SJSA1 (cell line): ENCODE data around the gene EFCAB8. TPM values are rescaled to one million over a fixed set of nuclear protein-coding genes. Genes with fewer than 3 reads are reported as not detected.

ENCODE experiments used
- DNase-seq, 2 experiments: peaks; one replicate each; pipeline ENCODE4 v3.0.0-alpha.2; 2015 to 2020; ENCODE audit warnings: low spot score in 2 of 2, low read depth in 1 of 2
- H3K27ac ChIP-seq: fragments of 250-450 bp; sonication (Bioruptor Pico); 2 replicates; pipeline ENCODE4 v1.5.1; 2020; ENCODE audit warnings: mild to moderate bottlenecking, moderate library complexity
- H3K27me3 ChIP-seq: fragments of 250-450 bp; sonication (Bioruptor Pico); replicated peaks from 2 replicates; pipeline ENCODE4 v1.5.1; 2020; ENCODE audit warnings: mild to moderate bottlenecking, moderate library complexity
- H3K36me3 ChIP-seq: fragments of 250-450 bp; sonication (Bioruptor Pico); 2 replicates; pipeline ENCODE4 v1.5.1; 2020; ENCODE audit warnings: mild to moderate bottlenecking
- H3K4me1 ChIP-seq: fragments of 250-450 bp; sonication (Bioruptor Pico); replicated peaks from 2 replicates; pipeline ENCODE4 v1.6.1; 2021; ENCODE audit warnings: mild to moderate bottlenecking
- H3K4me3 ChIP-seq: fragments of 250-450 bp; sonication (Bioruptor Pico); 2 replicates; pipeline ENCODE4 v1.5.1; 2020; ENCODE audit warnings: mild to moderate bottlenecking
- H3K9me3 ChIP-seq: fragments of 250-450 bp; sonication (Bioruptor Pico); replicated peaks from 2 replicates; pipeline ENCODE4 v1.5.1; 2020; ENCODE audit warnings: mild to moderate bottlenecking
- total RNA-seq: library from RNA; depleted of rRNA; stranded (reverse); fragments of >200 nt; shearing (Covaris generic); gene quantifications from 2 replicates; pipeline ENCODE4 v1.2.3, GENCODE V29; 2014

The EFCAB8 gene
- total RNA-seq, 1 experiment from 2014 or later: 0.08 TPM

DNA sequence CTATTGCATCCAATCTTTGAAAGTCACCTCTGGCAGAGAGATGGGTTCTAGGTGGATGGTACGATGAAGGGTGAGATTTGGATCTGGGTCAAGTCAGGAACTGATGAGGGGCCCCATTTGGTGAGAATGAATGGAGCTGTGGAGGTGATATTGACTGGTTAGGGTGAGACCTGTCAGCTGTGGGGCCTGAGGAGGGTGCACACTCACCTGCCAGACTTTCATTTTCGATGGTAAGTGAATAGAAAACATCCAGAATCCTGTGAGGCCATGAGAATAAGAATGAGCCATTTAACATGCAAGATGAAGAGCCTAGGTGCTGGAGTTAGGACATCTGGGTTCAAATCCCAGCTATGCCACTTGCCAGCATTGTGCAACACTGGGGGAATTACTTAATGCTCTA, 138.7 kb downstream of the EFCAB8 start:
- H3K4me1 ChIP-seq: no peaks in the 10 kb centered on the region
- H3K9me3 ChIP-seq: 0 out of 2 replicates have a peak, but pooled peaks cover 7% of the 10 kb centered on the region
- no peak overlapping the region for H3K27ac ChIP-seq
- no peaks in the 10 kb centered on the region for H3K27me3 ChIP-seq
- H3K4me3 ChIP-seq: no peak overlapping the region
- no peak for DNase-seq
- H3K36me3 ChIP-seq: no peaks in the 10 kb centered on the region

DNA sequence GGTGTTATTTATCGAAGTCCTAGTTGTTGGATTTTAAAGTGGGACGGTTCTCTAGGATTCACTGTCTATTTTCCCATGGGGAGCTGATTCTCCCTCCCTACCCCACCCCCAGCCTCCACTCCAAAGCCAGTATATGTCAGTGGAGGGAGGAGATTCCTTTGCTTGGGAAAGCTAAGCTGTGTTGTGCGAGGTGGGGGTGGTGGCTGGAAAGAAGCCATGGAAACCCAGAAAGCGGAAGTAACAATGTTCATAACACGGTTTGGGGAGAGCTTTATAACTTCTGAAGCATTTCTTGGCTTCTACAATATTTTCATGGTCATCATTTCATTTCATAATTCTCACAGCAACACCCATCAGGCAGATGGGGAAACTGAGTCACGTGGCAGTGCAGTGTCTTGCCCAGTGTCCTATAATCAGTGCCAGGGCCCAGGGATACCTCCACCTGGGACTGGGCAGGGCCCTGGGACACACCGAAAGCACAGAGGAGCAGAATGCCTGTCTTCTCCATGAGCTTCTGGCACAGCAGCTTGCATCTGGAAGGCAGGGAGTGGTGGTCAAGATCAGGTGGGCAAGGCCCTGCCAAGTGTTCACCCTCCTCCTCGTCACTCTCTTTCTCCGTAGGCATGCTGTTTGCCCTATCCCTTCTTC, 141.0 kb downstream of the EFCAB8 start:
- Histone ChIP-seq H3K4me1 (no peaks in the 10 kb centered on the region), H3K4me3 (no peak overlapping the region), H3K36me3 (no peaks in the 10 kb centered on the region), H3K9me3 (0 out of 2 replicates have a peak, but pooled peaks cover 5% of the 10 kb centered on the region), H3K27ac (no peak overlapping the region), H3K27me3 (no peaks in the 10 kb centered on the region)
- no peak for DNase-seq

DNA sequence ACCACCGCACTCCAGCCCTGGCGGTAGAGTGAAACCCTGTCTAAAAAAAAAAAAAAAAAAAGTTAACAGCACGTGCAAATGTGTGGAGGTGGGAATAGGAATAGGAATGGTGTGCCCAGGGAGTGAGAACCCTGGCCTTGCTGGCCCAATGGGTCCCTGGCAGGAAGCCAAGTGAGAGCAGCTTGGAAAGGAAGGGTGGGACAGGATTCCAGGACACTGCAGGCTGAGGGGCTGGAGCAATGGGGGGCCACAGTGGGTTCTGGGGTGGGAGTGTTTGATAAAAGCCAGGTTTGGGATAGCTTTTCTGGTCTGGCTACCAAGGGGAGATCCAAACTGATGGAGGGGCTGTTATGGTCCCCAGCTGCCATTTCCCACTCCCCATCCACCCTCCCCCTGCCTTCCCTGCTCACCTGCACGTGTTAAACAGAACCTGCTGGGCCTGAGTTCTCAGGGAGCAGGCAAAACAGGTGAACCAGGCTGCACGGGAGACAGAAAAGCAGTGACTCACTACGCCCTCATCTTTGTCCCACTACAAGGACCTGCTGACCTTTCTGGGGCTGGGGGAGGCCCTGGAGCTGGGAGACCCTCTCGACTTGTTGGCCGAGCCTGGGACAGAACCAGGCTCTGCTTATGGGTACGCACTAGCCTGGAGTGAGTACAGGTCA, 142.2 kb downstream of the EFCAB8 start:
- no peak overlapping the region for H3K27ac ChIP-seq

DNA sequence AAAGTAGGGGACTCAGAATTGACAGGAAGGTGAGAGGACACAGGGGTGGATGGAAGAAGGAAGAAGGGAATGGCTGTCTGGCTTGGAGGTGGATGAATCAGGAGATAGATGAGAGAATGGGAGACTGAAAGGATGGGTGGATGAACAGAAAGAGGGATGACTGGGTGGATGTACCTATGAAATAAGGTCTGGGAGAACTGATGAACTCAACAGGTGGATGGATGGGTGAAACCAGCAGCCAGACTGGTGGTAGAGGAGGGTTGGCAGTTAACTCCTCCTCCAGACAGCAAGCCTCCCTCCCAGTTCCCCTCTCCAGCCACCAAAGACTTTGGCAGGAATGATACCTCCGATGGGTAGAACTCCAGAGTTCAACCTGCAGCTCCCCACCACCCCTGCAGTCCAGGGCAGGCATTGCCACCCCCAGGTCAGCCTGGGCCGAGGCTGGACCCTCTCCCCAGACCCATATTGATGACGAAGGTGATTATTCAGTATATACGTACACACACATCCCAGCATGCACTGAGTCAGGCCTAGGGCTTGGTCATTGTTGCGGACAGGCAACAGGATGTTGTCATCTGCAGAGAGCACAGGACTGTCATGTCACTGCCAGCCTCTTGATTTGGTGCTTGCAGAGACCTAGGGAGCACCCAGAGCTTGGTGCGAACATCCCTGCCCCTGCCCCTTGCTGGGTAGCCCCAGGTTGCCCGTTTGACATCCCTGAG, 143.5 kb downstream of the EFCAB8 start:
- no peaks in the 10 kb centered on the region for H3K27me3 ChIP-seq

More for the DNA sequence above, 142.2 kb downstream of the EFCAB8 start:
- H3K4me1 ChIP-seq: no peaks in the 10 kb centered on the region
- DNase-seq: no peak
- no peaks in the 10 kb centered on the region for H3K27me3 ChIP-seq
- no peaks in the 10 kb centered on the region for H3K36me3 ChIP-seq
- H3K4me3 ChIP-seq: no peak overlapping the region
- H3K9me3 ChIP-seq: peaks cover 4% of the 10 kb centered on the region; the same call in 1 of the 2 replicates

DNA sequence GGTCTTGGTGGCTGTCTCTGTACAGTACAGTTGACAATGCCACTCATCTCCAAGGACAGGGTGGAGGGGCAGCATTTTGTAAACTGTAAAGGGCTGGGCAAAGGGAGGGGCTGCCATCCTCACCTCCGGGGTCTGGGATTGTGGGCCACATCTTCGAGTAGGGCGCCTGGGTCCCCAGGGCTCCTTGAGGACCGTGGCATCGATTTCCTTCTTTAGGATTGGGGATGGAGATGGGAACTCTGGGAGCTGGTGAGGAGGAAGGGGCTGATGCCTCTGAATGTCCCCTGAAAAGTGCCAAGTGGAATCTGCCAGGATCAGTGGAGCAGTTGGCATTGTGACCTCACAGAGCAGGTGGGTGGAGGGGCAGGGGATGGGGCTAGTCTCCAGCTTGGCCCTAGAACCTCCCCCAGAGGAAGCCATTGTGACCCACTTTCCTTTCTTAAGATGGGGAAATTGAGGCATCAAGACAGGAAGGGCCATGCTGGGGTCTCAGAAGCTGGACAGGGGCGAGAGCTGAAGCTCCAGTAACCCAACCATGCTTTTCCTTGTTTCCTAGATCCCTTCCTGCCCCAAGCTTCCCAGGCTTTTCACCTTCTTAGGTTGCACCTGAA, 145.5 kb downstream of the EFCAB8 start, which contains the start of gene SUN5:
Gene SUN5, minus strand, starts transcription at position 293 of the 611 bp plus-strand sequence. Its CDS starts 93 bp downstream, at position 200.
- H3K36me3 ChIP-seq: no peaks in the 10 kb centered on the region
- H3K4me3 ChIP-seq: no peak within 1 kb of the TSS
- no peaks in the 10 kb centered on the region for H3K27me3 ChIP-seq

More for the DNA sequence above, 143.5 kb downstream of the EFCAB8 start:
- Histone ChIP-seq H3K9me3 (peaks cover 4% of the 10 kb centered on the region; the same call in 1 of the 2 replicates), H3K4me1 (no peaks in the 10 kb centered on the region), H3K36me3 (no peaks in the 10 kb centered on the region), H3K4me3 (no peak overlapping the region), H3K27ac (no peak overlapping the region)
- no peak for DNase-seq

DNA sequence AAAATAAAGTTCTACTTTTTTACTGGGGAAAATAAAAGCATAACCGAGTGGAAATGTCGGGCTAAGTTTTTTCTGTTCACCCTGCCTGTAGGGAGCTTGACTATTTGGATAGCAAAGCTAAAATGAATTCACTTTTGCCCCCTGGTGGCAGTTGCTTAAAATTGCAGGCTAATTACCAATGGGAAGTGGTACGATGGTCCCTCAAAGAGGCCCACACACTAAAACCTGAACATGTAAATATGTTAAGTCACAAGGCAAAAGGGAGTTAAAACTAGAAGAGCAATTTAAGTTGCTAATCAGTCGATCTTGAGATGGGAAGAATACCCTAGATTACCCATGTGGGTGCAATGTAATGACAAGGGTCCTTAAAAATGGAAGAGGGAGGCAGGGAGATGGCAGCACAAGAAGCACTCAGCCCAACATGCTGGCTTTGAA, 146.4 kb downstream of the EFCAB8 start:
- Histone ChIP-seq H3K36me3 (no peaks in the 10 kb centered on the region), H3K4me3 (no peak overlapping the region), H3K27ac (no peak overlapping the region), H3K4me1 (no peaks in the 10 kb centered on the region), H3K9me3 (peaks cover 4% of the 10 kb centered on the region; the same call in 1 of the 2 replicates), H3K27me3 (no peaks in the 10 kb centered on the region)
- no peak for DNase-seq

More for the DNA sequence above, 145.5 kb downstream of the EFCAB8 start, which contains the start of gene SUN5:
- no peaks in the 10 kb centered on the region for H3K4me1 ChIP-seq
- H3K9me3 ChIP-seq: peaks cover 4% of the 10 kb centered on the region; the same call in 1 of the 2 replicates
- H3K27ac ChIP-seq: no peak within 1 kb of the TSS
- no peak for DNase-seq

DNA sequence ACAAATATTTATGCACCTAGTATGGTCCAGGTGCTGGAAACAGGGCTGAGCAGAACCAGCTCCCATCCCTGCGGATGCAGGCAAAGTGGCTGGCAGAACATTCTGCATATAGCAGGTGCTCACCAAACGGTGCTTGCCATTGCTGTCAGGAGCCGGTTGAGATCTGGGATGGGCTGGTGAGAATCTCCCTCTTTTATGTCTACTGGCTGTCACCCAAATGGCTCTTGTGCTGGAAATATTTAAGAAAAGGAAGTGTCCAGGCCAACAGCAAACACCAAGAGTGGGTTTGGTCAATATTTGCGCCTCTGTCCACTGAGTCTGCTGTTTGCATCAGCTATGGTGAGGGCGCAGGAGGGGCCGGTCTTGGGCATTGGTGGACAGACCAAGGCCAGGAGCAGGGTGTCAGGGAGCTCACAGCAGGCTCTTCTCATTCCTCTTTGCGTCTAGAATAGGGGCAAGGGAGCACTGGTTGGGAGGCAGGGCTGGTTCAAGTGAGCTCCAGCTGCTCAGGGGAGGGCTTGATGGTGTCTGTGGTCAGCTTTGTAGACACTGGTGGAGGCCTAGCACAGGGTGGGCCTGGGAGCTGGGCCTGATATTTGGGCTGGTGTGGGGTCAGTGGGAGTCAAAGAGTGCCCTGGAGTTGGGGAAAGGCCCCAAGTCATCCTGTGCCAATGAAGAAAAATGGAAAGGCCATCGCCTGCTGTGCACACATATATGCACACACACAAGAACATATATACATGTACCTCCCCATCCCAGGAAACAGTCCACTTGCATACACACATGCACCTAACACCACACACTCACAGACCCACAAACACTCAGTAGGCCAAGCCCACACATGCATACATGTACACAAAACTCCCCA, 147.4 kb downstream of the EFCAB8 start:
- Histone ChIP-seq H3K27ac (no peak overlapping the region), H3K36me3 (no peaks in the 10 kb centered on the region), H3K4me3 (no peak overlapping the region), H3K4me1 (no peaks in the 10 kb centered on the region), H3K27me3 (no peaks in the 10 kb centered on the region), H3K9me3 (peaks cover 4% of the 10 kb centered on the region; the same call in 1 of the 2 replicates)
- no peak for DNase-seq

DNA sequence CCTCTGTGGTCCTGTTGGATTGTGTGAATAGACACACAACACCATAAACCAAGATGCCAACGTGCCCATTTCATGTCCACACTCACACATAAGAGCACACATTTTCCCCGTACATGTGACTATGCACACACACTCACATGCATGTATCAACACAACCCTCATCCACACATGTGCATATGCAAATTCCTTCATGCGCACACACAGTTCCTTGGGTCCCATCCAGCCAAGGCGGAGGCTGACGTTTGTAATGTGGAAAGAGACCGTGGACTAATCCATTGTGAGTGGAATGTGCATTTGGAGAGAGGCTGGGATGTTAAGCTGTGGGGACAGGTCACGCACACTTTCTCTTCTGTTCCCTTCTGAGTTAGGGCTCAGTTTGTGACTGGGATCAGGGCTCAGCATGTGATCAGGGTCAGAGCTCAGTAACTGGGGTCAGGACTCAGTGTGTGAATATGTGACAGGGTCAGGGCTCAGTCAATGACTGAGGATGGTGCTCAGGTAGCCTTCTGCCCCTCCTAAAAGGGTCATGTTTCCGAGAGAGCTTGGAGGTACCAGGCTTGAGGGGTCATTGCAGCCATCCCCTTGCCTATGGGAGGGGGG, 148.2 kb downstream of the EFCAB8 start:
- H3K36me3 ChIP-seq: no peaks in the 10 kb centered on the region
- H3K4me1 ChIP-seq: 0 out of 2 replicates have a peak, but pooled peaks cover under 1% of the 10 kb centered on the region
- H3K4me3 ChIP-seq: no peak overlapping the region
- H3K9me3 ChIP-seq: peaks cover 4% of the 10 kb centered on the region; the same call in 1 of the 2 replicates
- no peaks in the 10 kb centered on the region; the same call in 1 of the 2 replicates for H3K27me3 ChIP-seq
- DNase-seq: no peak
- no peak overlapping the region for H3K27ac ChIP-seq

DNA sequence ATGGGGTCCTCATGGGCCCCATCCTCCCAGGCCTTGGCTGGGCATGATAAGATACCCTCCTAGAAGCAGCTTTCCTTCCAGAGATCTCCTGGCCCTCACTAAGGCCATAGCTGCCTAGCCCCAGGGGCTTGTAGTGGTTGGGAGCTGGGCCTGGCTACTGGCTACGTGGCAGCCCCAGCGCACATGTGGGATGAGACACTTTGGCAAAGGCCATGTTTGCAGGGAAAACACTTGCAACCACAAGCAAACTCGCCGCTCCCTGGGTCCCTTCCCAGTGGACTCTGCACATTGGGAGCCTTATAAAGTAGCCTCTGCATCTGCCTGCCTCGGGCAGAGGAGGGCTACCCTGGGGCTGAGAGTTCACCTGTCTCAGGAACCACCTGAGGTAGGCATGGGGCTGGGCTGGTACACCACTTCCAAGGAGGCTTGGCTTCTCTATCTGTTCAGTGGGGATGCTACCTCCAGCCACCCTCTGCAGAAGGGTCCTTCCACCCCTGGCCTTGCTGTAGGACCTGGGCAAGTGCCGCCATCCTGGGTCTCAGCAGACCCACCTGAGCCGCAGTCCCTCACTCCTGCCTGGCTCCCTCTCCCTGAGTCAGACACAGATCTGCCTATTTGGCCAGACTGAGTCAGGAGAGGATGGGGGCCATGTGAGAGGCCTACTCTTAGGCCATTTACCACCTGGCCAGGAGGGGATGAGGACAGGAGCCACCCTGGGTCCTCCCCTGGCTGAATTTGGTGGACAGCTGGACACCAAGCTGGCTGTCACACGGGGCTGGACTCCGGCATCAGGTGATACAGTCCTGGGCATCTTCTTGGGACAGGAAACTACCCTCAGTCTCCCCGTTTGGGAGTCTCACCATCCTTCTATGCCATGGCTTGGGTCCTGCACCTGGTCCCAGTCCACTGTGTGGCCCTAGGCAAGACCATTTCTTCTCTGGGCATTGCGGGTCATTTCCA, 148.9 kb downstream of the EFCAB8 start, which contains the start of gene BPIFB2:
Gene BPIFB2, plus strand, starts transcription at position 329 of the 960 bp plus-strand sequence. CDS start 871 bp downstream, outside the sequence.
- Histone ChIP-seq H3K27me3 (no peaks in the 10 kb centered on the region; the same call in 1 of the 2 replicates), H3K27ac (no peak within 1 kb of the TSS), H3K4me3 (no peak within 1 kb of the TSS), H3K4me1 (0 out of 2 replicates have a peak, but pooled peaks cover 3% of the 10 kb centered on the region), H3K9me3 (peaks cover 4% of the 10 kb centered on the region; the same call in 1 of the 2 replicates), H3K36me3 (no peaks in the 10 kb centered on the region)
- DNase-seq: no peak

DNA sequence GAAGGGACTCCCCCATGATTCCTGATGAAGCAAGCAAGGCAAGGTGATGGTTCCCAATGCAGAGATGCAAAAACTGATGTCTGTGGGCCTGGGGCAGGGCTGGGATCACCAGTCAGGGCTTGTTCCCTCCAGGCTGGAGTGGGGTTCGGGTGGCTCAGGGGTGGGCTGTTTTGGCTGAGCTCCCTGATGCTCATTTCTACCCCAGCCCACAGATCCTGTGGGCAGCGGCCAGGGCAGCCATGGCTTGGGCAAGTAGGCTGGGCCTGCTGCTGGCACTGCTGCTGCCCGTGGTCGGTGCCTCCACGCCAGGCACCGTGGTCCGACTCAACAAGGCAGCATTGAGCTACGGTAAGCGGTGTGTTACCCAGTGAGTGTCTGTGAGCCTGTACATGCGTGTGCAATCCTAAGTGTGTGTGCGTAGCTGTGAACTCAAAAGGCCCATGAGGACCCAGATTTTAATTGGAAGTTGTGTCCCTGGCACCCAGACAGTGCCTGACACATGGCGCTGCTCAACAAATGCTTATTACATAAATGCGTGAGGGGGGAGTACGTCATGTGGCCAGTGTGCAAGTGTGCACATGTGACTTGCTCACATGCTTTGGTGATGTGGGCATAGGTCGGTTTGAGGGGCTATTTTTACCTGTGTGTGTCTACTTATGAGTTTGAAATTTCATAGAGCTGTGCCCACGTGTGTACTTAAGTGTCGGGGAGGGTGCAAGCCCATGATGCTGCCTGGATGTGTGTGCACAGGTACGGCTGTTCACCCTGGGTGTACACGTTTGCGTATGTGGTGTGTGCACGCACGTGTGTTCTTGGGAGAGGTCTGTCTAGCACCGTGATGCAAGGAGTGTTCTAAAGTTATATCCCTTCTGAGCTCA, 149.9 kb downstream of the EFCAB8 start:
- Histone ChIP-seq H3K9me3 (peaks cover 4% of the 10 kb centered on the region; the same call in 1 of the 2 replicates), H3K27ac (no peak overlapping the region), H3K27me3 (no peaks in the 10 kb centered on the region; the same call in 1 of the 2 replicates), H3K36me3 (no peaks in the 10 kb centered on the region), H3K4me3 (no peak overlapping the region), H3K4me1 (0 out of 2 replicates have a peak, but pooled peaks cover 3% of the 10 kb centered on the region)
- no peak for DNase-seq
